ENCODE data around the gene RBM20. TPM values are rescaled to one million over a fixed set of nuclear protein-coding genes. Genes with fewer than 3 reads are reported as not detected.

Gene RBM20
- total RNA-seq, 1 experiment from 2014 or later, result 0.10 TPM

- Histone ChIP-seq H3K27me3 (ENCODE audit: control insufficient read depth, insufficient read depth, low read length) (peaks cover 9% of the 10 kb centered on the region; the same call in 1 of the 2 replicates), H3K4me3 (ENCODE audit: low read depth in 2 of 2, low read length in 2 of 2) (no peak overlapping the region), H3K36me3 (ENCODE audit: control insufficient read depth, insufficient read depth, low read length) (no peaks in the 10 kb centered on the region), H3K27ac (ENCODE audit: low read length) (no peak overlapping the region), H3K4me1 (ENCODE audit: control insufficient read depth, insufficient read depth, low read length) (no peaks in the 10 kb centered on the region; the same call in 1 of the 2 replicates), H3K9me3 (ENCODE audit: control insufficient read depth, insufficient read depth, low read depth, low read length) (no peaks in the 10 kb centered on the region)
- in situ Hi-C loops (cut with HindIII; ENCODE audit: low pct_unique_long_range_greater_than_20kb, low sequenced_read_pairs) (no loop called here), intact Hi-C loops (cut with micrococcal nuclease; ENCODE audit: unreplicated experiment) (no loop called here)
- no peak for DNase-seq (ENCODE audit: low read depth, low spot score)
- TF ChIP-seq TCF7L2 (IDR thresholded peaks at IDR 0.05; ENCODE audit: low read depth, low read length) (no peak), REST (IDR thresholded peaks at IDR 0.05; ENCODE audit: insufficient read depth in 1 of 2, low read depth in 2 of 2, low read length in 1 of 2) (no peak), SIN3A (IDR thresholded peaks at IDR 0.05; ENCODE audit: borderline replicate concordance, insufficient read depth, low read depth, low read length) (no peak), CTCF (IDR thresholded peaks at IDR 0.05) (no peak), POLR2AphosphoS5 (IDR thresholded peaks at IDR 0.05; ENCODE audit: low read depth, low read length) (no peak)
- ATAC-seq, result no peak
- CTCF ChIA-PET, result no interaction called here
- no TSS peak for BruUV-seq (replicated peaks)
- POLR2A ChIA-PET, result no interaction called here
Measured at GRCh38 chr10:110808615-110809014, 164.5 kb downstream of the RBM20 start.

DNA sequence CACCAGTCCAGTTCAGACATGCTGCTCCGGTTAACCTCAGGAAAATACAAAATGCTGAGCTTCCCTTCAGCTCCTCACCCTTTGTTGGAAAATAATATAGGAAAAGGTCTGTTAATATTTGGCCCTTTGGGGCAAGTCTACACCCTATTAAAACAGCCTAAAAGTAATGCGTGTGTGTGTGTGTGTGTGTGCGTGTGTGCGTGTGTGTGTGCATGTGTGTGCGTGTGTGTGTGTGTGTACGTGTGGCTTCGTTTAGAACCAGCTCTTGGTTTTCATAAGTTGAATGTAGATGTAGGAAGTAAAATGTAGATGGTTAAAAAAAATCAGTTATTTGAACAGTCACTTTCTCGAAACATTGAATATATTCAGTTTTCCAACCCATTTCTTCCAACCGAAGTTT is 166.5 kb downstream of the RBM20 start:
- no peak for ATAC-seq
- CTCF ChIA-PET, result no interaction called here
- Histone ChIP-seq H3K4me1 (ENCODE audit: control insufficient read depth, insufficient read depth, low read length) (no peaks in the 10 kb centered on the region), H3K4me3 (ENCODE audit: low read depth in 2 of 2, low read length in 2 of 2) (no peak overlapping the region), H3K36me3 (ENCODE audit: control insufficient read depth, insufficient read depth, low read length) (no peaks in the 10 kb centered on the region), H3K27me3 (ENCODE audit: control insufficient read depth, insufficient read depth, low read length) (0 out of 2 replicates have a peak, but pooled peaks cover 4% of the 10 kb centered on the region), H3K27ac (ENCODE audit: low read length) (no peak overlapping the region), H3K9me3 (ENCODE audit: control insufficient read depth, insufficient read depth, low read depth, low read length) (no peaks in the 10 kb centered on the region)
- POLR2A ChIA-PET, result no interaction called here
- TF ChIP-seq TCF7L2 (IDR thresholded peaks at IDR 0.05; ENCODE audit: low read depth, low read length) (no peak), CTCF (IDR thresholded peaks at IDR 0.05) (no peak), POLR2AphosphoS5 (IDR thresholded peaks at IDR 0.05; ENCODE audit: low read depth, low read length) (no peak), SIN3A (IDR thresholded peaks at IDR 0.05; ENCODE audit: borderline replicate concordance, insufficient read depth, low read depth, low read length) (no peak), REST (IDR thresholded peaks at IDR 0.05; ENCODE audit: insufficient read depth in 1 of 2, low read depth in 2 of 2, low read length in 1 of 2) (no peak)
- no TSS peak for BruUV-seq (replicated peaks)
- intact Hi-C loops (cut with micrococcal nuclease; ENCODE audit: unreplicated experiment) (no loop called here), in situ Hi-C loops (cut with HindIII; ENCODE audit: low pct_unique_long_range_greater_than_20kb, low sequenced_read_pairs) (no loop called here)
- no peak for DNase-seq (ENCODE audit: low read depth, low spot score)

Data from Panc1 (cell line).